ENCODE results near the gene GP5. TPM values are rescaled to one million over a fixed set of nuclear protein-coding genes. Genes with fewer than 3 reads are reported as not detected.

The GP5 gene
- total RNA-seq, 3 donors from 2014 or later (not counting 1 experiment from before 2014, with no cell fraction given), result 0.63 to 0.88 (median 0.80) TPM

GRCh38 chr3:194386066-194386465, 13.0 kb downstream of the GP5 start:
- Histone ChIP-seq H3K27me3 (ENCODE audit: control insufficient read depth, insufficient read depth, low read length) (no peaks in the 10 kb centered on the region), H3K36me3 (ENCODE audit: control insufficient read depth, insufficient read depth, low read length) (no peaks in the 10 kb centered on the region), H3K27ac (ENCODE audit: low read length) (no peak overlapping the region), H3K4me3 (ENCODE audit: low read length) (no peak overlapping the region), H3K9me3 (ENCODE audit: control insufficient read depth, insufficient read depth, low read length) (no peaks in the 10 kb centered on the region), H3K4me1 (ENCODE audit: control insufficient read depth, insufficient read depth, low read length) (no peaks in the 10 kb centered on the region)
- intact Hi-C loops (cut with micrococcal nuclease), result no loop called here
- DNase-seq (no peak), ATAC-seq (no peak)
- Mint-ChIP-seq H3K9me3 (no peaks in the 10 kb centered on the region), H3K4me3 (no peak overlapping the region), H3K36me3 (no peaks in the 10 kb centered on the region), H3K27ac (no peak overlapping the region), H3K27me3 (ENCODE audit: low read depth in 2 of 2) (peaks cover 22 to 36% of the 10 kb centered on the region in 2 donors), H3K4me1 (no peaks in the 10 kb centered on the region)
- WGBS (ENCODE audit: insufficient coverage), result 87% methylated on average over 15 of the region's 15 CpGs
- no peak for TF ChIP-seq CTCF (IDR thresholded peaks at IDR 0.05)

DNA sequence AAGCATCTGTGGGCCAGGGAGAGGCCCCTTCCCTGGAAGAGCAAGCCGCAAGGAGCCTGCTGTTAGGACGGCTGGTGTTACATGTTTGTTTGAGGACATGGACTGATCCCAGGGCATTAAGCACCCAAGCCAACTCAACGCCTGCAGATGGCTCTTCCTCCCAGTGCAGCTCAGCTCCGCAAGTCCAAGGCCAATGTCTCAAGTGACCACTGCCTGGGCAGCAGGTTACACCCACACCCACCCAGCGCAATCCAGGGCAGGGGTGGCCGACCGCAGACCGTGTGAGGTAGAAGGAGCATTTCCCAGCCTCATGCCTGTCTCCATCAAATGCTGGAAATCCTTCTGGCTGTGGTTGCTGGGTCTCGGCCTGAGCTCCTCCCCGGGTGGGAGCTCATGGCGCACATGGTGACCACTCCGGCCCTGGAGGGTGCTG, 14.5 kb downstream of the GP5 start:
- H3K4me1 Mint-ChIP-seq, result no peaks in the 10 kb centered on the region
- Histone ChIP-seq H3K27me3 (ENCODE audit: control insufficient read depth, insufficient read depth, low read length) (no peaks in the 10 kb centered on the region), H3K9me3 (ENCODE audit: control insufficient read depth, insufficient read depth, low read length) (no peaks in the 10 kb centered on the region), H3K4me3 (ENCODE audit: low read length) (no peak overlapping the region), H3K36me3 (ENCODE audit: control insufficient read depth, insufficient read depth, low read length) (no peaks in the 10 kb centered on the region), H3K27ac (ENCODE audit: low read length) (no peak overlapping the region), H3K4me1 (ENCODE audit: control insufficient read depth, insufficient read depth, low read length) (no peaks in the 10 kb centered on the region)
- no peaks in the 10 kb centered on the region for H3K9me3 Mint-ChIP-seq
- no peaks in the 10 kb centered on the region for H3K36me3 Mint-ChIP-seq
- peaks cover 13 to 21% of the 10 kb centered on the region in 2 donors for H3K27me3 Mint-ChIP-seq (ENCODE audit: low read depth in 2 of 2)
- intact Hi-C loops (cut with micrococcal nuclease), result no loop called here
- ATAC-seq (no peak), DNase-seq (peak in 1 of 2 donors; percentile 6)
- no peak overlapping the region for H3K27ac Mint-ChIP-seq
- H3K4me3 Mint-ChIP-seq, result no peak overlapping the region
- 89% methylated on average over 12 of the region's 12 CpGs for WGBS (ENCODE audit: insufficient coverage)
- TF ChIP-seq CTCF (IDR thresholded peaks at IDR 0.05), result no peak

- no peaks in the 10 kb centered on the region for H3K36me3 Mint-ChIP-seq
- DNase-seq, result no peak
Measured at GRCh38 chr3:194384156-194384555, 14.9 kb downstream of the GP5 start.

More at GRCh38 chr3:194384156-194384555, 14.9 kb downstream of the GP5 start:
- 78% methylated on average over 6 of the region's 6 CpGs for WGBS (ENCODE audit: insufficient coverage)
- H3K4me3 ChIP-seq (ENCODE audit: low read length), result no peak overlapping the region
- no peak overlapping the region for H3K27ac ChIP-seq (ENCODE audit: low read length)
- ATAC-seq, result no peak
- no peaks in the 10 kb centered on the region for H3K9me3 Mint-ChIP-seq
- no peaks in the 10 kb centered on the region for H3K27me3 ChIP-seq (ENCODE audit: control insufficient read depth, insufficient read depth, low read length)
- H3K4me1 ChIP-seq (ENCODE audit: control insufficient read depth, insufficient read depth, low read length), result no peaks in the 10 kb centered on the region
- no peaks in the 10 kb centered on the region for H3K4me1 Mint-ChIP-seq
- no peaks in the 10 kb centered on the region for H3K36me3 ChIP-seq (ENCODE audit: control insufficient read depth, insufficient read depth, low read length)
- intact Hi-C loops (cut with micrococcal nuclease), result no loop called here
- H3K27me3 Mint-ChIP-seq (ENCODE audit: low read depth in 2 of 2), result peaks cover 13 to 18% of the 10 kb centered on the region in 2 donors
- TF ChIP-seq CTCF (IDR thresholded peaks at IDR 0.05), result no peak
- no peak overlapping the region for H3K4me3 Mint-ChIP-seq
- no peak overlapping the region for H3K27ac Mint-ChIP-seq
- no peaks in the 10 kb centered on the region for H3K9me3 ChIP-seq (ENCODE audit: control insufficient read depth, insufficient read depth, low read length)

All from natural killer cell (primary cell).